HepG2 (cell line): ENCODE data around the gene LDLRAD2. TPM values are rescaled to one million over a fixed set of nuclear protein-coding genes. Genes with fewer than 3 reads are reported as not detected.

ENCODE experiments used
- ATAC-seq: fragments of 200-7000 bp; cut with Tn5 transposase; 3 replicates; pipeline ENCODE4 v1.9.1; 2020; ENCODE audit warnings: mild to moderate bottlenecking, moderate library complexity
- BruUV-seq: library from RNA; stranded (reverse); fragments of 400-500 nt; replicated peaks from 2 replicates; lab custom pipeline; 2021; lab: Mats Ljungman, UMichigan
- CTCF ChIA-PET: fragments of 300-600 bp; formaldehyde crosslinking; extraction: SDS; loops from one replicate; lab custom pipeline; 2021; ENCODE audit warnings: low total read pairs, inconsistent platforms, low intra/inter-chr PET ratio; lab: Yijun Ruan, JAX
- POLR2A ChIA-PET: fragments of 350-600 bp; sonication (Branson Sonifier 250); formaldehyde crosslinking; loops from one replicate; lab custom pipeline; 2020; ENCODE audit warnings: antibody characterized with exemption, inconsistent platforms; lab: Yijun Ruan, JAX
- DNase-seq: peaks from one replicate; pipeline ENCODE4 v3.0.0-alpha.2; 2015; ENCODE audit warnings: low spot score
- FAIRE-seq: peaks from 3 replicates; lab custom pipeline; 2011; peaks lifted over from hg19 to GRCh38; lab: Jason Lieb, UNC
- H2AFZ ChIP-seq: one replicate; pipeline ENCODE4 v1.6.1; 2011; ENCODE audit warnings: low read length, inconsistent platforms
- H3K27ac ChIP-seq: fragments of 300-600 bp; 3 replicates; pipeline ENCODE4 v1.8.0; 2011; ENCODE audit warnings: mixed run types, mild to moderate bottlenecking, mixed read lengths, low read length, inconsistent platforms; ENCODE audit not compliant: insufficient read depth; ENCODE audit errors: extremely low read length
- H3K27me3 ChIP-seq, 2 experiments: fragments of 200-600 bp in 1 of 2; 2 replicates in 1 of 2; 3 replicates in 1 of 2; pipeline versions ENCODE4 v1.6.0 to v1.8.0; 2011; ENCODE audit warnings: low read length in 2 of 2, mild to moderate bottlenecking in 2 of 2, moderate library complexity in 2 of 2, inconsistent platforms in 1 of 2; ENCODE audit not compliant: insufficient read depth in 2 of 2, control insufficient read depth in 1 of 2
- H3K36me3 ChIP-seq, 2 experiments: fragments of 200-600 bp in 1 of 2; replicated peaks in 1 of 2; 2 replicates in 1 of 2; 3 replicates in 1 of 2; pipeline versions ENCODE4 v1.5.1 to v1.8.0; 2011; ENCODE audit warnings: low read length in 2 of 2, inconsistent platforms in 1 of 2; ENCODE audit not compliant: insufficient read depth in 2 of 2, control insufficient read depth in 1 of 2
- H3K4me1 ChIP-seq: 2 replicates; pipeline ENCODE4 v1.5.1; 2012; ENCODE audit warnings: low read length, inconsistent platforms; ENCODE audit not compliant: insufficient read depth
- H3K4me2 ChIP-seq: 2 replicates; pipeline ENCODE4 v1.6.0; 2011; ENCODE audit warnings: low read depth, low read length, inconsistent platforms
- H3K4me3 ChIP-seq, 3 experiments: fragments of 200-600 bp in 1 of 3; sonication (generic), shearing (Covaris generic) in 1 of 3; replicated peaks in 1 of 3; 2 replicates each; pipeline ENCODE4 v1.5.1; 2011 to 2016; ENCODE audit warnings: low read length in 3 of 3, inconsistent platforms in 2 of 3, low read depth in 2 of 3, mild to moderate bottlenecking in 2 of 3, control low read depth in 1 of 3, mixed read lengths in 1 of 3; ENCODE audit not compliant: insufficient read depth in 1 of 3
- H3K79me2 ChIP-seq: one replicate; pipeline ENCODE4 v1.6.1; 2011; ENCODE audit warnings: low read length, inconsistent platforms; ENCODE audit not compliant: insufficient read depth
- H3K9ac ChIP-seq: 2 replicates; pipeline ENCODE4 v1.6.0; 2011; ENCODE audit warnings: mild to moderate bottlenecking, low read depth, low read length, inconsistent platforms; ENCODE audit not compliant: insufficient read depth
- H3K9me3 ChIP-seq: 2 replicates; pipeline ENCODE4 v1.5.1; 2012; ENCODE audit warnings: mild to moderate bottlenecking, low read length
- H4K20me1 ChIP-seq: 2 replicates; pipeline ENCODE4 v1.6.0; 2011; ENCODE audit warnings: inconsistent platforms, mild to moderate bottlenecking, low read length, moderate library complexity; ENCODE audit not compliant: insufficient read depth
- ATF2 ChIP-seq: sonication (generic); formaldehyde crosslinking; IDR thresholded peaks from 2 replicates; pipeline ENCODE4 v1.4.0; 2020; ENCODE audit warnings: missing genetic modification reagents
- CBX1 ChIP-seq: IDR thresholded peaks from one replicate; pipeline ENCODE4 v1.6.1; 2016; ENCODE audit warnings: antibody characterized with exemption, low read depth
- CREBL2 ChIP-seq: sonication (generic); formaldehyde crosslinking; IDR thresholded peaks from 2 replicates; pipeline ENCODE4 v1.8.1; 2023; ENCODE audit warnings: missing genetic modification reagents, mild to moderate bottlenecking, borderline replicate concordance
- CREM ChIP-seq, 2 experiments: sonication (generic) in 1 of 2; formaldehyde crosslinking in 1 of 2; IDR thresholded peaks; 2 replicates each; pipeline versions ENCODE4 v1.4.0 to v1.6.1; 2016 to 2020; ENCODE audit warnings: antibody characterized with exemption in 1 of 2, mild to moderate bottlenecking in 1 of 2, missing genetic modification reagents in 1 of 2
- GATAD2A ChIP-seq: IDR thresholded peaks from 2 replicates; pipeline ENCODE4 v1.6.1; 2016
- HNF4A ChIP-seq: sonication (generic); formaldehyde crosslinking; IDR thresholded peaks from 2 replicates; pipeline ENCODE4 v1.4.0; 2020; ENCODE audit warnings: missing genetic modification reagents
- KAT2B ChIP-seq: fragments of 150-350 bp; IDR thresholded peaks from 2 replicates; pipeline ENCODE4 v1.6.1; 2014; ENCODE audit warnings: low read depth, low read length, borderline replicate concordance
- NFE2L1 ChIP-seq: sonication (generic); formaldehyde crosslinking; IDR thresholded peaks from 2 replicates; pipeline ENCODE4 v1.4.0; 2020; ENCODE audit warnings: missing genetic modification reagents, mild to moderate bottlenecking, borderline replicate concordance
- PHF21A ChIP-seq: sonication (generic); formaldehyde crosslinking; IDR thresholded peaks from 2 replicates; pipeline ENCODE4 v1.5.0; 2020; ENCODE audit warnings: mild to moderate bottlenecking, missing genetic modification reagents
- SIX1 ChIP-seq: sonication (generic); formaldehyde crosslinking; IDR thresholded peaks from 2 replicates; pipeline ENCODE4 v1.4.0; 2020; ENCODE audit warnings: missing genetic modification reagents, borderline replicate concordance
- SMYD3 ChIP-seq: sonication (generic); formaldehyde crosslinking; IDR thresholded peaks from 2 replicates; pipeline ENCODE4 v1.8.1; 2023; ENCODE audit warnings: mild to moderate bottlenecking, missing genetic modification reagents
- SNAI1 ChIP-seq: sonication (generic); formaldehyde crosslinking; IDR thresholded peaks from 2 replicates; pipeline ENCODE4 v1.5.0; 2020; ENCODE audit warnings: mild to moderate bottlenecking, missing genetic modification reagents, borderline replicate concordance
- TBX2 ChIP-seq: sonication (generic); formaldehyde crosslinking; IDR thresholded peaks from 2 replicates; pipeline ENCODE4 v1.5.0; 2020; ENCODE audit warnings: missing genetic modification reagents, mild to moderate bottlenecking, borderline replicate concordance
- TFDP2 ChIP-seq: sonication (generic); formaldehyde crosslinking; IDR thresholded peaks from 2 replicates; pipeline ENCODE4 v1.4.0; 2020; ENCODE audit warnings: missing genetic modification reagents
- ZBTB20 ChIP-seq: sonication (generic); formaldehyde crosslinking; IDR thresholded peaks from 2 replicates; pipeline ENCODE4 v1.8.1; 2023; ENCODE audit warnings: missing genetic modification reagents, low read depth, mild to moderate bottlenecking, borderline replicate concordance
- ZBTB4 ChIP-seq: sonication (generic); formaldehyde crosslinking; IDR thresholded peaks from 2 replicates; pipeline ENCODE4 v1.4.0; 2020; ENCODE audit warnings: missing genetic modification reagents, mild to moderate bottlenecking, borderline replicate concordance
- ZFX ChIP-seq: sonication (generic); formaldehyde crosslinking; IDR thresholded peaks from 2 replicates; pipeline ENCODE4 v1.4.0; 2020; ENCODE audit warnings: mild to moderate bottlenecking, low read depth, missing genetic modification reagents, moderate library complexity
- ZMYM4 ChIP-seq: sonication (generic); formaldehyde crosslinking; IDR thresholded peaks from 2 replicates; pipeline ENCODE4 v1.8.1; 2023; ENCODE audit warnings: mild to moderate bottlenecking, missing genetic modification reagents
- ZNF260 ChIP-seq: sonication (generic); formaldehyde crosslinking; IDR thresholded peaks from 2 replicates; pipeline ENCODE4 v1.4.0; 2020; ENCODE audit warnings: missing genetic modification reagents, low read depth, mild to moderate bottlenecking, borderline replicate concordance
- WGBS: methylation state at CpG from one replicate; pipeline ENCODE4 v1.1.6; 2017; ENCODE audit warnings: low lambda C conversion rate; 5-methylcytosine and 5-hydroxymethylcytosine counted together
- in situ Hi-C: cut with HindIII; loops from 2 replicates; pipeline ENCODE4 v1.10.0; 2017; ENCODE audit warnings: low pct_unique_long_range_greater_than_20kb; ENCODE audit not compliant: extremely low pct_ligation_motif_present
- intact Hi-C: fragments of 100-400 bp; cut with micrococcal nuclease; formaldehyde crosslinking; loops from one replicate; pipeline ENCODE4 v1.10.0; 2022; ENCODE audit not compliant: unreplicated experiment
- polyA plus RNA-seq, 8 experiments: library from polyadenylated mRNA; depleted of rRNA in 3 of 8; stranded (reverse) in 7 of 8; unstranded in 1 of 8; fragments of >200 nt; fragmentation: Illumina TruSeq in 4 of 8; extraction: Trizol in 4 of 8; gene quantifications; 2 replicates each; pipeline versions ENCODE4 v1.2.1 to v1.2.3, GENCODE V29; 2011 to 2016; ENCODE audit warnings: low read depth in 4 of 8, missing spikeins in 1 of 8, mixed read lengths in 1 of 8; ENCODE audit not compliant: insufficient read depth in 1 of 8
- total RNA-seq, 5 experiments: library from RNA; depleted of rRNA; stranded (reverse); fragments of >200 nt; fragmentation: Illumina TruSeq; extraction: Trizol; gene quantifications; 2 replicates each; pipeline ENCODE4 v1.2.3, GENCODE V29; 2016; ENCODE audit warnings: low read depth in 1 of 5

The LDLRAD2 gene
- total and polyA plus RNA-seq, 2 of the 13 experiments (the other 11 are each of a cell fraction or from before 2014, with no cell fraction given) = not detected

GRCh38 chr1:21781815-21782348, 30.2 kb upstream of the LDLRAD2 start:
- in situ Hi-C loops = no loop called here
- peaks cover 41% of the 10 kb centered on the region for H3K4me1 ChIP-seq
- H3K4me2 ChIP-seq = peak overlapping the region; percentile 88
- CTCF ChIA-PET = no interaction called here
- peak; percentile 67 for FAIRE-seq
- H3K27me3 ChIP-seq = no peaks in the 10 kb centered on the region; a peak in 1 of 5 replicates
- no TSS peak for BruUV-seq
- H3K9ac ChIP-seq = peak overlapping the region; percentile 99
- POLR2A ChIA-PET = interaction anchor here (0.9 to 2.1 kb wide), 5 partner anchors 44 to 244 kb away, joined by 3 to 6 read pairs (median 3); no protein-coding TSS in a partner anchor
- H3K9me3 ChIP-seq = no peaks in the 10 kb centered on the region
- WGBS = under 1% methylated on average over 17 of the region's 17 CpGs
- peaks cover 19% of the 10 kb centered on the region for H4K20me1 ChIP-seq
- intact Hi-C loops = loop anchor here (1.0 to 5.0 kb wide), 3 partner anchors 79 to 550 kb away; no protein-coding TSS in a partner anchor
- H3K36me3 ChIP-seq = no peaks in the 10 kb centered on the region
- peak overlapping the region; percentile 72 to 97 (median 80) for H3K4me3 ChIP-seq
- peak overlapping the region; percentile 99 for H3K27ac ChIP-seq
- no peak for ATAC-seq
- H2AFZ ChIP-seq = peak overlapping the region; percentile 39
- peak; percentile 50 for DNase-seq
- peaks cover 50% of the 10 kb centered on the region for H3K79me2 ChIP-seq
- TF ChIP-seq ZBTB4 (CRISPR knock-in tag) = no peak
- no peak for TF ChIP-seq KAT2B
- TF ChIP-seq ZNF260 (CRISPR knock-in tag) = no peak
- no peak for TF ChIP-seq SNAI1
- no peak for TF ChIP-seq ATF2
- no peak for TF ChIP-seq CBX1
- TF ChIP-seq SMYD3 = no peak
- TF ChIP-seq TFDP2 (CRISPR knock-in tag) = no peak
- no peak for TF ChIP-seq NFE2L1 (CRISPR knock-in tag)
- no peak for TF ChIP-seq ZFX
- no peak for TF ChIP-seq HNF4A (CRISPR knock-in tag)
- no peak for TF ChIP-seq CREBL2 (CRISPR knock-in tag)
- no peak for TF ChIP-seq ZMYM4 (CRISPR knock-in tag)
- TF ChIP-seq PHF21A (CRISPR knock-in tag) = peak; percentile 54; the same call in 1 of the 2 replicates
- TF ChIP-seq TBX2 (CRISPR knock-in tag) = no peak
- TF ChIP-seq GATAD2A = 0 out of 2 replicates have a peak, but pooled peaks have one; percentile 5
- 0 out of 2 replicates have a peak, but pooled peaks have one; percentile 49 for TF ChIP-seq CREM (IDR thresholded peaks at IDR 0.05)
- no peak for TF ChIP-seq CREM (CRISPR knock-in tag; IDR thresholded peaks at IDR 0.05)
- no peak for TF ChIP-seq SIX1 (CRISPR knock-in tag)
- TF ChIP-seq ZBTB20 (CRISPR knock-in tag) = 0 out of 2 replicates have a peak, but pooled peaks have one; percentile 25
